ENCODE data around the gene TTC9B.

Gene TTC9B

DNA sequence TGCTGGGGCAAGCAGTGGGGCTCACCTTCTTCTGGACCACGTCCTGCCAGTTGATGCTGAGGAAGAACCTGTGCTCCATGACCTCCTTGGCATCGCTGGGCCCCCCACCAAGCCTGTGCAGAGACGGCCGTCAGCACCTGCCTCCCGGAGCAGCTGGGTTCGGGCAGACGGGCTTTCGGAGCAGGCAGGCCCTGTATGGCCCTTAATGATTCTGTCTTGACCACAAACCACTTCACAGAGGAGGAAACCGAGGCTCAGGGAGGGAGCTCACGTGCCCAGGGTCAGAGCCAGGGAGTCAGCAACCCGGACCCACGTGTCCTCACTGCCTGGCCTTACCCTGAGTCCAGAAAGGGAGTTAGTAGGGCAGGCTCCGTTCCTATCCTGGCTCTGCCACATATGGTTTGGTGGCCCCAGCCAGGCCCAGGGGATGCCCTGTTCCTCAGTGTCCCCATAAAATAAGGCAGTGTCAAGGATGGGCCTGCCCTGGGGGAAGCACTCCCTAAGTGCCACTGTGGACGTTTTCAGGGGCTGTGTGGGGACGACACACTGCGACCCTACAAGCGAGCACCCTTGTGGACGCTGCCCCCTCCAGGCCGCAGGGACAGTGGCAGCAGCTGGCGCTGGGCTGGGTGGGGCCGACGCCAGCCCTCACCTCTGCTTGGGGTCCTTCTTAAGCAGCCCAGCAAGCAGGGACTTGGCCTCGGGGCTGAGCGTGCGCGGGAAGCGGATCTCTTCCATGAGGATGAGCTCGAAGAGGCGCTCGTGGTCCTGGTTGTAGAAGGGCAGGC is 17.2 kb upstream of the TTC9B start:
- DNase-seq (ENCODE audit: low spot score in 2 of 2) (no peak), ATAC-seq (replicated peaks; ENCODE audit: extremely low read depth, poor library complexity, severe bottlenecking) (no peak)
- Mint-ChIP-seq H3K4me1 (no peaks in the 10 kb centered on the region), H3K36me3 (ENCODE audit: insufficient read depth) (peaks cover 36% of the 10 kb centered on the region), H3K27ac (ENCODE audit: low read depth) (no peak overlapping the region), H3K27me3 (no peaks in the 10 kb centered on the region), H3K4me3 (no peak overlapping the region), H3K9me3 (no peaks in the 10 kb centered on the region)

DNA sequence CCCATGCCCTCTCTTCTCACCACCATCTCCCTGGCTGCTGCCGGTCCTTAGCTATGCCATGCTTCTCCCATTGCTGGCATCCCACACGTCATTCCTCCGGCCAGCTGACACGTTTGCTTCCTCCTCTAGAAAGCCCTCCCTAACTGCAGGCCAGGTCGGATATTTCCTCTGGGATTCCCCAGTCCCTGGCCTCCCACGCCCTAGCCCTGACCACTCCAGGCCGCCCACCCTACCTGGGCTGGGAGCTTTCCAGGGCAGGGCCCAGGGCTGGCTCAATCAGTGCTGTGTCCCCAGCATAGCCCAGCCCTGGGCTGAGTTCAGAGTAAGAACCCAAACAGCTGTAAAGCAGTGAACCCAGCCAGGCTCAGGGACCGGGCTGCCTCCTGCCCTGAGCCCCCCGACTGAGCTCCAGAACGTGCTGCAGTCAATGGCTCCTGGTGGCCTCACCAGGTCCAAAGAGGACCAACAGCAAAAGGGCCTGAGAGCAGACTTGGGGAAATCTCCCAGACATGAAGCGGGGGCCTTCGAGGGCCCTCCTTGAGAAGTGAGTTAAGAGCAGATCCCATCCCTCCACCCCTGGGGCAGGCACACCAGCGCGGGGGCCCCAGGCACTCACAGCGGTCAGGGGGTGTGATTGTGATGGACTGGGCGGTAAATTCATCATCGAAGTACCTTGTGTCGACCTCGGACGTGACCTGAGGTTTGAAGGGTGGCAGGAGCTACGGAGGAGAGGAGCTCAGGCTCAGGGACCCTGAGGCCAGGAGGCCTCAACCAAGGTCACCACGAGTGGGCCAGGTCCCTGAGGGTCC is 16.4 kb upstream of the TTC9B start:
- ATAC-seq (replicated peaks; ENCODE audit: extremely low read depth, poor library complexity, severe bottlenecking) (no peak), DNase-seq (ENCODE audit: low spot score in 2 of 2) (no peak)
- Mint-ChIP-seq H3K27ac (ENCODE audit: low read depth) (peak overlapping the region; percentile 89), H3K4me3 (no peak overlapping the region), H3K4me1 (no peaks in the 10 kb centered on the region), H3K36me3 (ENCODE audit: insufficient read depth) (peaks cover 29% of the 10 kb centered on the region), H3K27me3 (no peaks in the 10 kb centered on the region), H3K9me3 (no peaks in the 10 kb centered on the region)

DNA sequence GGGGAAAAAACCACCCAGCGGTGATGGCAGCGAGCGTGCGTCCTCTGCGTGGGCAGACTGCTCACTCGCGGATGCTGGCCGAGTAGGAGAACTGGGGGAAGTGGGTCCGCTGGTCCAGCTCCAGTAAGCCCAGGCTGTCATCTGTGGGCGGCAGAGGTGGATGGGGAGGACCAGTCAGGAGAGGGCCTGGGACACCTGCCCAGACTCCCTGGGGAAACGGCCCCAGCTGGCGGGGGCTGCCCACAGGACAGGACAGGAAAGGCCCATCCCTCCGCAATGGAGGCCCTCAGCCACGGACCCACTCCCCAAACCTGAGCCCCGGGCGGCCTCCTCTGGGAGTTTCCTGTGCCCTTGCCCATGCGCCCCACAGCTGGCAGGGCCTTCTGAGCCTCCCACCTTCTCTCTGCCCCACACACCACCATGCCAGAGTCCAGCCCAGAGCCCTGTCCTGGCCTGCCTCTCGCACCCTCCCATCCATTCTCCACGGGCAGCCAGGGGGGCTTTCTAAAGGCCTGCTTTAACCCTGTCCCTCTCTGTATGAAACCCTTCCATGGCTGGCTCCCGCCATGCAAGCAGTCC is 15.7 kb upstream of the TTC9B start:
- DNase-seq (ENCODE audit: low spot score in 2 of 2): no peak
- H3K27ac Mint-ChIP-seq (ENCODE audit: low read depth): peak overlapping the region; percentile 89
- H3K36me3 Mint-ChIP-seq (ENCODE audit: insufficient read depth): peaks cover 21% of the 10 kb centered on the region
- no peaks in the 10 kb centered on the region for H3K4me1 Mint-ChIP-seq
- H3K9me3 Mint-ChIP-seq: no peaks in the 10 kb centered on the region
- ATAC-seq (replicated peaks; ENCODE audit: extremely low read depth, poor library complexity, severe bottlenecking): no peak
- H3K27me3 Mint-ChIP-seq: no peaks in the 10 kb centered on the region
- H3K4me3 Mint-ChIP-seq: no peak overlapping the region

DNA sequence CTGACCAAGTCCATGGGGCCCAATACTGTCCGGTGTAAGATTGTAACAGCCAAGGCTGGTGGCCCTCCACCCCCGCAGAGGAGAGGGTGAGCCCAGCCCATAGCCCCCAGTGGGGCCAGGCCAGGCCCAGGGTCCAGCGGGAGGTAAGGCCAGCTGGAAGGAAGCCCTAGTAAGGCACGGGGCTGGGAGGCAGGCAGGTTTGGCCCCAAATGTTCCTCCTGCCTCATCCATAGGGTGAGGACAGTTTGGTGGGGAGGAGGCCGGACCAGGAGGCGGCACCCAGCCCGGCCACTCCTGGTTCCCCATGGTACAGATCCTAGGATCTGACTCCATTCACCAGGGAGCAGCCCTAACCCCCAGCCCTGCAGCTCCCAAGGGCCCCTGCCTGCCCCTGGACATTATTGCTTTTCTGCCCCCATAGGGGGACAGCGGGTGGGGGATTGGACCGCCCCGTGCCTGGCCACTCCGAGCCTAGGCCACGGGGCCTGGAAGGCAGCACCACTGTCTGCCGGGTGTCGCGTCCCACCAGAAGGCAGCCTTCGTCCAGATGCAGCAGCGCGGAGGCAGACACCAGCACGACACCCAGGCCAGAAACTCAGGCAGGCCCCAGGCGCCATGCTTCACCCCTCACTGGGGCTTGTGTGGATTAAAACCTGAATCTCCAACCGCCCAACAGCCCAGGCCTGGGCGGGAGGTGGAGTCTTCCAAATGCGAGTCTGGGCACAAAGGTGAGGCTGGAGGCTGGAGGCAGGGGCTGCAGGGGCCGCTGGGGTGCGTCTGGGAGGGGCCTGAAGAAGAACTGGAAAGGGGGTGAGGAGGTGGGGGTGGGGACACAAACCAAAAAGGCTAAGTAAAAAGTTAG is 15.0 kb upstream of the TTC9B start:
- Mint-ChIP-seq H3K4me3 (no peak overlapping the region), H3K27ac (ENCODE audit: low read depth) (no peak overlapping the region)
- ATAC-seq (replicated peaks; ENCODE audit: extremely low read depth, poor library complexity, severe bottlenecking): no peak

DNA sequence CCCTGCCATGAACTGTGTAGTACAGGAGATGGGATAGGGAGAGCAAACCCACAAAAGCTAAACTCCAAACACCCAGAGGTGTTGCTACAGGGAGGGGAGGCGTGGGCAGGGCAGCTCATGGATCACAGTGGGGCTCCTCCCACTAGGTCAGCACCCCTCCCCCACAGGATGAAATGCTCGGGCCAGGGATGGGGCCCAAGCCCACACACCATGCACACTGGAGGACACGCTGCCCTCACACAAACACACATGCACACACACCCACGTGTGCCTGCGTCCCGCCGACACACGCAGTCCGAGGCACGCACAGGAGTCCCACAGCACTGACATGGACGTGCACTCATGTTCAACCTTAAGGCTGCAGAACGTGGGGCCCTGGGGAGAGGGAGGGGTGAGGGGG is 14.3 kb upstream of the TTC9B start:
- Mint-ChIP-seq H3K9me3 (no peaks in the 10 kb centered on the region), H3K27ac (ENCODE audit: low read depth) (no peak overlapping the region), H3K36me3 (ENCODE audit: insufficient read depth) (peaks cover 20% of the 10 kb centered on the region), H3K4me3 (no peak overlapping the region), H3K4me1 (no peaks in the 10 kb centered on the region), H3K27me3 (no peaks in the 10 kb centered on the region)
- no peak for ATAC-seq (replicated peaks; ENCODE audit: extremely low read depth, poor library complexity, severe bottlenecking)
- no peak for DNase-seq (ENCODE audit: low spot score in 2 of 2)

More for the DNA sequence above, 15.0 kb upstream of the TTC9B start:
- Mint-ChIP-seq H3K9me3 (no peaks in the 10 kb centered on the region), H3K27me3 (no peaks in the 10 kb centered on the region), H3K4me1 (no peaks in the 10 kb centered on the region), H3K36me3 (ENCODE audit: insufficient read depth) (peaks cover 20% of the 10 kb centered on the region)
- no peak for DNase-seq (ENCODE audit: low spot score in 2 of 2)

DNA sequence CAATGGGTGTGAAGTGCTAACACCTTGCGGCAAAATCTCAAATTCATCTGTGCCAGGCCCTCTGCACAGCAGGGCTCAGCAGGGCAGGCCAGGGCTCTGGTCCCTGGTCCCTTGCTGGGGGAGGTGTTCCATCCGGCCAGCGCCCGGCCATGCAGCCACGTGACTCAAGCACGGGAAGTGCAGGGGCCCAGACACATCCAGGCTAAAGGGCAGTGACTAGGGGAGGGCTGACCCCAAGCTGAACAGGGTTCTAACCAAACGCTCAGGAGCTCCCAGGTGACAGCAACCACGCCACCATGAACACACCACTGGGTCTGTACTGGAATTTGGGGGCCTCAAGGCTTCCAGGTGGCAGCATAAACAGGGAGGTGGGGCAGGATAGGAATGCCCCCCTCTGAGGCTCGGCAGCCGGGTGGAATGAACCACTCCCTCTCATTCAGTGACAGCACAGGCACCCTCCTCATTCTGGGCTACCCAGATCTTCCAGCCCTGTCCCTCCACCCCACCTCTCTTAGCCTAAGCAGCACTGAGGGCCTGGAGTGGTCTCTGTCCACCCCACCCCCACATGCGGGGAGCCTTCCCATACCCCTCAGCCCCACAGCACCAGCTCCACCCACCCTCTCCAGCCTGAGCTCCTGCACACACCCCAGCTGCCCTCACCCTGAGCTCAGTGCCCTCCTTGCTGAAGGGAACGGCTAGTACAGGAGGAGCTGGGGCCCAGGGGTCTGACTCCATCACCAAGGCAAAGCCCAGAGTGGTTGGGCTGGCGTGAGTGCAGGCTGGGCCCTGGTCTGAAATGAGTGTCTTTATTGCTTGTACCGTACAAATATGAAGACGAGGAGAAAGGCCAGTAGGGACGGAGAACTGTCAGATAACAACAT is 13.6 kb upstream of the TTC9B start:
- H3K36me3 Mint-ChIP-seq (ENCODE audit: insufficient read depth): peaks cover 16% of the 10 kb centered on the region
- H3K27ac Mint-ChIP-seq (ENCODE audit: low read depth): no peak overlapping the region
- H3K4me1 Mint-ChIP-seq: peaks cover 3% of the 10 kb centered on the region
- DNase-seq (ENCODE audit: low spot score in 2 of 2) (no peak), ATAC-seq (replicated peaks; ENCODE audit: extremely low read depth, poor library complexity, severe bottlenecking) (no peak)
- no peak overlapping the region for H3K4me3 Mint-ChIP-seq
- no peaks in the 10 kb centered on the region for H3K9me3 Mint-ChIP-seq
- H3K27me3 Mint-ChIP-seq: peaks cover 3% of the 10 kb centered on the region

DNA sequence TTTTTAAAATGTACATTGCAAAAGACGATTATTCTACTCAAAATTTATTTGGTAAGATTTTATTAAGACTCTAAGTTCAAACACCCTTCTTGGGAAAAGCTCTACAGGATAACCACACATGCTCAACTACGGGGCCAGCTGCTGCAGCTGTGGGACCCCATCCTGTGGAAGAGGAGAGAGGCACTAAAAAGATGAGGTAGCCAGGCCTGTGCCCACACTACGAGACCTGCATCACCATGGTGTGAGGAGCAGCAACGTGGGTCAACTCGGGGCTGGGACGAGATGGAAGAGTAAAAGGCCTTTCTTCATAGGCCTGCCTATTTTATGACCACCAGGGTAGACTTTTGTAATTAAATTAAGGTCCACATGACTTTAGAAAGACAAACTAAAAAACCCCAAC is 12.9 kb upstream of the TTC9B start:
- no peak for ATAC-seq (replicated peaks; ENCODE audit: extremely low read depth, poor library complexity, severe bottlenecking)
- H3K27me3 Mint-ChIP-seq: peaks cover 10% of the 10 kb centered on the region
- peaks cover 18% of the 10 kb centered on the region for H3K36me3 Mint-ChIP-seq (ENCODE audit: insufficient read depth)
- DNase-seq (ENCODE audit: low spot score in 2 of 2): no peak
- H3K9me3 Mint-ChIP-seq: no peaks in the 10 kb centered on the region
- no peak overlapping the region for H3K27ac Mint-ChIP-seq (ENCODE audit: low read depth)
- no peak overlapping the region for H3K4me3 Mint-ChIP-seq
- peaks cover 9% of the 10 kb centered on the region for H3K4me1 Mint-ChIP-seq

DNA sequence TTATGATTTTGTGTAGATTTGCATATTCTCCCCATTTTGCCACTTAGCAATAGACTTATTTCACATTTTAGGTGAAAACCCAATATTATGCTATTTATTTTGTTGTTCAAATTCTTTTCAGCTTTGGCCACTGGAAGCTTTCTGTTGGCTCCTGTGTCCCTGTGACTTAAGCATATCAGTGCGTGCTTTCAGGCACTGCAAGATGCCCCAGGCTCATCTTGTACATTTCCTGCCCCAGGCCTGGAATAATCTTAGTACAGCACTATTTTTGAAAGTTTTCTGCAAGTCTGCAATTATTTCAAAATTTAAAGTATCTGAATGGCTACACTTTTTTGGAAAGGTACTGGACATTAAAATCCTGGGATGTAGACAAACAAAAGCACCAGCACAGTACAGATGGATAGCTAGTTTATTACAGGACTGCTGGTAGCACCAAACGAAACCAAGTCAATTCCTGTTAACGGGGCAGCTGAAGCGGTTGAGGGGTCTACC is 11.8 kb upstream of the TTC9B start:
- no peak overlapping the region for H3K27ac Mint-ChIP-seq (ENCODE audit: low read depth)
- H3K4me1 Mint-ChIP-seq: peaks cover 17% of the 10 kb centered on the region
- peaks cover 12% of the 10 kb centered on the region for H3K36me3 Mint-ChIP-seq (ENCODE audit: insufficient read depth)
- ATAC-seq (replicated peaks; ENCODE audit: extremely low read depth, poor library complexity, severe bottlenecking) (no peak), DNase-seq (ENCODE audit: low spot score in 2 of 2) (no peak)
- H3K4me3 Mint-ChIP-seq: no peak overlapping the region
- no peaks in the 10 kb centered on the region for H3K9me3 Mint-ChIP-seq
- peaks cover 21% of the 10 kb centered on the region for H3K27me3 Mint-ChIP-seq

DNA sequence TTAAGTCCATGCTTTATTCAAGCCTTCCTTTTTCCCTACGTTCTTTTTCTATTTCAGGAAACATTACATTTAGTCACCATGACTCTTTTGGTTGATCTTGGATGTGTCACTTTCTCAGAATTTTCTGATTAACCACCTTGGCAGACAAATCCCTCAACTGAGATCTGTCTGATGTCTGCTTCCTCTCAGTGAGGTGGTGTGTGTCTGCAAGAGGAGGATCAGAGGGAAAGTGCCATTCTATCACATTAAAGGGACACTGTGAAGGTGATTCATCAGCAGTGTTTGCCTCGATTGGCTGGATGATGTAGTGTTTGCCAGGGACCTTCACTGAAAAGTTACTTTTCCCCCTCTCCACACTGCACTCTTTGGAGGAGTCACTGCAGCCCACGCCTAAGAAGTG is 11.3 kb upstream of the TTC9B start:
- DNase-seq (ENCODE audit: low spot score in 2 of 2) (no peak), ATAC-seq (replicated peaks; ENCODE audit: extremely low read depth, poor library complexity, severe bottlenecking) (peak; percentile 32)
- peaks cover 26% of the 10 kb centered on the region for H3K27me3 Mint-ChIP-seq
- H3K27ac Mint-ChIP-seq (ENCODE audit: low read depth): peak overlapping the region; percentile 32
- H3K4me1 Mint-ChIP-seq: peaks cover 17% of the 10 kb centered on the region
- peaks cover 12% of the 10 kb centered on the region for H3K36me3 Mint-ChIP-seq (ENCODE audit: insufficient read depth)
- no peaks in the 10 kb centered on the region for H3K9me3 Mint-ChIP-seq
- no peak overlapping the region for H3K4me3 Mint-ChIP-seq

DNA sequence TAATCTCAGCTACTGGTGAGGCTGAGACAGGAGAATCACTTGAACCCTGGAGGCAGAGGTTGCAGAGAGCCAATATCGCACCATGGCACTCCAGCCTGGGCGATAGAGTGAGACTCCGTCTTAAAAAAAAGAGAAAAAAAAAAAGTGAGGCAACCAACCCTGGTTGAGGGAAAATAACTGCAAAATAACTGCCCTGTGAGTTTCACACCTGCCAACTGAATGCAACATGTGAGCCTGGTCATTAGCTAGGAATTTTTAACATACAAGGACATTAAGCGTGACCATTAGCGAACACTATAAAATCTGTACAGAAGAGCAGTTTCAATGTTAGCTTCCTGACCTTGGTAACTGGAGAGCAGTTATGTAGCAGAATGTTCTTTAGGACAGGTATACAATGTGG is 10.7 kb upstream of the TTC9B start:
- peaks cover 17% of the 10 kb centered on the region for H3K4me1 Mint-ChIP-seq
- DNase-seq (ENCODE audit: low spot score in 2 of 2): no peak
- H3K27ac Mint-ChIP-seq (ENCODE audit: low read depth): no peak overlapping the region
- no peaks in the 10 kb centered on the region for H3K9me3 Mint-ChIP-seq
- H3K27me3 Mint-ChIP-seq: peaks cover 32% of the 10 kb centered on the region
- H3K36me3 Mint-ChIP-seq (ENCODE audit: insufficient read depth): peaks cover 7% of the 10 kb centered on the region
- no peak for ATAC-seq (replicated peaks; ENCODE audit: extremely low read depth, poor library complexity, severe bottlenecking)
- H3K4me3 Mint-ChIP-seq: no peak overlapping the region

DNA sequence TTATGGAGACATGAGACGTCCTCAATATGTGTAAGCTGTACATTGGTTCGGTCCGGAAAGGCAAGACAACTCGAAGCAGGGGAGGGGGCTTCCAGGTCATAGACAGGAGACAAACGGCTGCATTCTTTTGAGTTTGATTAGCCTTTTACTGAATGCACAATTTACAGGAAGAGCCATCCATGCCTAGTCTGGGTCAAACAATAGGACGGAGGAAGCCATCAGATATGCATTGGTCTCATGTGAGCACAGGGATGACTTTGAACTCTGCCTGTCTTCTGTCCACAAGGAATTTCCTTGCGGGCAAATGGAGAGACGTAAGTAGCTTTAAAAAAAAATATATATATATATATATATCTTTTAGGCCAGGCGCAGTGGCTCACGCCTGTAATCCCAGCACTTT is 10.2 kb upstream of the TTC9B start:
- no peak overlapping the region for H3K4me3 Mint-ChIP-seq
- H3K4me1 Mint-ChIP-seq: peaks cover 17% of the 10 kb centered on the region
- H3K27me3 Mint-ChIP-seq: peaks cover 32% of the 10 kb centered on the region
- no peaks in the 10 kb centered on the region for H3K9me3 Mint-ChIP-seq
- no peak for DNase-seq (ENCODE audit: low spot score in 2 of 2)
- H3K27ac Mint-ChIP-seq (ENCODE audit: low read depth): no peak overlapping the region
- H3K36me3 Mint-ChIP-seq (ENCODE audit: insufficient read depth): peaks cover 7% of the 10 kb centered on the region
- ATAC-seq (replicated peaks; ENCODE audit: extremely low read depth, poor library complexity, severe bottlenecking): no peak

Measured in central memory CD8-positive, alpha-beta T cell (primary cell).